ENCODE data around the gene AAMDC.

GRCh38 chr11:77883775-77884174, 62.8 kb downstream of the AAMDC start:
- TF ChIP-seq POLR2AphosphoS5 (IDR thresholded peaks at IDR 0.05; ENCODE audit: low read depth, low read length), result no peak
- no peak for TF ChIP-seq POLR2A (IDR thresholded peaks at IDR 0.05; ENCODE audit: low read depth, low read length)
- no peak for TF ChIP-seq TAF1 (IDR thresholded peaks at IDR 0.05; ENCODE audit: borderline replicate concordance, low read depth, low read length)

Measured in GM12892 (cell line).